Activated T-cell treated with anti-CD3 and anti-CD28 coated beads, Interleukin-2, amount 50 U/mL, for 24 hours (primary cell): Measurements from ENCODE around the gene BCOR.

Experiments used
- DNase-seq: peaks from one replicate; pipeline ENCODE4 v3.0.0-alpha.2; 2020
- H3K27ac Mint-ChIP-seq: 2 replicates; pipeline ENCODE4 v1.8.0; 2020; ENCODE audit warnings: mild to moderate bottlenecking, mixed read lengths
- H3K27me3 Mint-ChIP-seq: 2 replicates; pipeline ENCODE4 v1.8.0; 2020; ENCODE audit warnings: mixed read lengths
- H3K36me3 Mint-ChIP-seq: 2 replicates; pipeline ENCODE4 v1.8.0; 2020; ENCODE audit warnings: low read depth, mixed read lengths
- H3K4me1 Mint-ChIP-seq: 2 replicates; pipeline ENCODE4 v1.8.0; 2020; ENCODE audit warnings: low read depth, mixed read lengths
- H3K4me3 Mint-ChIP-seq: 2 replicates; pipeline ENCODE4 v1.8.0; 2020; ENCODE audit warnings: mild to moderate bottlenecking, moderate library complexity, mixed read lengths
- H3K9me3 Mint-ChIP-seq: 2 replicates; pipeline ENCODE4 v1.8.0; 2020; ENCODE audit warnings: mixed read lengths

The BCOR gene

GRCh38 chrX:40087425-40088298 is 10.1 kb downstream of the BCOR start:
- peaks cover 14% of the 10 kb centered on the region for H3K36me3 Mint-ChIP-seq
- no peak overlapping the region for H3K27ac Mint-ChIP-seq
- peaks cover 70% of the 10 kb centered on the region for H3K4me1 Mint-ChIP-seq
- H3K9me3 Mint-ChIP-seq: no peaks in the 10 kb centered on the region
- H3K27me3 Mint-ChIP-seq: peaks cover 73% of the 10 kb centered on the region
- DNase-seq: no peak
- no peak overlapping the region for H3K4me3 Mint-ChIP-seq

GRCh38 chrX:40086569-40087335 is 11.0 kb downstream of the BCOR start:
- Mint-ChIP-seq H3K4me1 (peaks cover 73% of the 10 kb centered on the region), H3K27ac (peak overlapping the region; percentile 62), H3K9me3 (no peaks in the 10 kb centered on the region), H3K36me3 (peaks cover 14% of the 10 kb centered on the region), H3K4me3 (no peak overlapping the region), H3K27me3 (peaks cover 78% of the 10 kb centered on the region)
- no peak for DNase-seq

GRCh38 chrX:40085714-40086113 is 12.0 kb downstream of the BCOR start:
- Mint-ChIP-seq H3K27ac (no peak overlapping the region), H3K36me3 (peaks cover 17% of the 10 kb centered on the region), H3K4me3 (no peak overlapping the region), H3K9me3 (no peaks in the 10 kb centered on the region), H3K27me3 (peaks cover 79% of the 10 kb centered on the region), H3K4me1 (peaks cover 73% of the 10 kb centered on the region)
- DNase-seq: no peak

- no peak overlapping the region for H3K27ac Mint-ChIP-seq
- DNase-seq: no peak
- H3K4me1 Mint-ChIP-seq: peaks cover 75% of the 10 kb centered on the region
- no peaks in the 10 kb centered on the region for H3K9me3 Mint-ChIP-seq
- H3K4me3 Mint-ChIP-seq: peak overlapping the region; percentile 34
- H3K27me3 Mint-ChIP-seq: peaks cover 84% of the 10 kb centered on the region
- peaks cover 20% of the 10 kb centered on the region for H3K36me3 Mint-ChIP-seq
These were observed 12.6 kb downstream of the BCOR start for GRCh38 chrX:40085102-40085551.

DNA sequence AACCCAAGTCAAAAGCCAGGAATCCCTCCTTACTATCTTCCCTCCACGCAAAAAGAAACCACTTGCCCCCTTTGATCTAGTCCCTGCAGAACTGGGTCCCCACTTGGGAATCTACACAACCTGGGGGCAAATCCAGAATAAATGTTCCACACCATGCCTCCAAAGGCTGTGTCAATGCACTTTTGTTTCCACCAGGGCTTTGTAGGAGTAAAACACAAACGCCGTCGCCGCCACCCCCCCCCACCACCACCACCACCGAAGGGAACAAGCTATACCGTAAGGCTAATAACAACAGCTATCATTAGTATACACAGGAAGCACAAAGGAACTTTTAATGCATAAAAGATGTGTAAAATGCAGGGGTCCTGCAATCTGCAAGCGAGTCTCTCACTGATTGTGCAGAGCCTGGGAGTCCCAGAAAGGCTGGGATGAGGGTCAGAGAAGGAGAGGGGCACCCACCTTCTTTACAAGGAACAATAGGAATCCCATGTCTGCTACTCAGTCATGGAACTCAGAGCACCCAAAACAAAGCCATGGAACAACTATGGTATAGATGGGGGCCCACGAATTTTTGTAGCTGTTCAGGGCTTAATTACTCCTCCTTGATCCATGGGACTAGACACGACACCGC is 13.2 kb downstream of the BCOR start:
- H3K36me3 Mint-ChIP-seq: peaks cover 20% of the 10 kb centered on the region

DNA sequence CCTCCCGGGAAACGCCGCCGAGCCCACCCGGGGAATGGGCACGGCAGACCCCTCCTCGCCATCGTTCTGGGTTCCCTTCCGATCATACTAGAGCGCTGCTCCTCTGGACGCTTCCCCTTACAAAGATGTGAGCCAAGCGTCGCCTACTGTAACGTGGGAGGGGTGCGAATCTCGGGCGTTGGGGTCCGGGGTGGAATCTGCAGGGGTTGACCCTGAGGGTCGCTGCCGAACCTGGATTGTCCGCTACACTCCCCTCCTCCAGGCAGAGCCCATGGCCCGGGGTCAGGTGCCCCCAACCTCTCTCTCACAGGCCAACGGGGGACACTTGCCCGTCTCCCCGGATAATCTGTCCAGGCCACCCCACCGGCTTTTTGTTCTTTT is 13.8 kb downstream of the BCOR start:
- Mint-ChIP-seq H3K4me3 (peak overlapping the region; percentile 63), H3K27ac (peak overlapping the region; percentile 69), H3K36me3 (peaks cover 20% of the 10 kb centered on the region), H3K9me3 (no peaks in the 10 kb centered on the region), H3K4me1 (peaks cover 74% of the 10 kb centered on the region), H3K27me3 (peaks cover 86% of the 10 kb centered on the region)
- DNase-seq: no peak

More for the DNA sequence above, 13.2 kb downstream of the BCOR start:
- Mint-ChIP-seq H3K9me3 (no peaks in the 10 kb centered on the region), H3K27ac (peak overlapping the region; percentile 69), H3K4me1 (peaks cover 74% of the 10 kb centered on the region), H3K4me3 (peak overlapping the region; percentile 63), H3K27me3 (peaks cover 86% of the 10 kb centered on the region)
- no peak for DNase-seq

- Mint-ChIP-seq H3K4me1 (peaks cover 75% of the 10 kb centered on the region), H3K9me3 (no peaks in the 10 kb centered on the region), H3K36me3 (peaks cover 20% of the 10 kb centered on the region), H3K27ac (peak overlapping the region; percentile 59), H3K4me3 (peak overlapping the region; percentile 63), H3K27me3 (peaks cover 84% of the 10 kb centered on the region)
- DNase-seq: no peak
These were observed 14.4 kb downstream of the BCOR start for GRCh38 chrX:40083120-40083978.

DNA sequence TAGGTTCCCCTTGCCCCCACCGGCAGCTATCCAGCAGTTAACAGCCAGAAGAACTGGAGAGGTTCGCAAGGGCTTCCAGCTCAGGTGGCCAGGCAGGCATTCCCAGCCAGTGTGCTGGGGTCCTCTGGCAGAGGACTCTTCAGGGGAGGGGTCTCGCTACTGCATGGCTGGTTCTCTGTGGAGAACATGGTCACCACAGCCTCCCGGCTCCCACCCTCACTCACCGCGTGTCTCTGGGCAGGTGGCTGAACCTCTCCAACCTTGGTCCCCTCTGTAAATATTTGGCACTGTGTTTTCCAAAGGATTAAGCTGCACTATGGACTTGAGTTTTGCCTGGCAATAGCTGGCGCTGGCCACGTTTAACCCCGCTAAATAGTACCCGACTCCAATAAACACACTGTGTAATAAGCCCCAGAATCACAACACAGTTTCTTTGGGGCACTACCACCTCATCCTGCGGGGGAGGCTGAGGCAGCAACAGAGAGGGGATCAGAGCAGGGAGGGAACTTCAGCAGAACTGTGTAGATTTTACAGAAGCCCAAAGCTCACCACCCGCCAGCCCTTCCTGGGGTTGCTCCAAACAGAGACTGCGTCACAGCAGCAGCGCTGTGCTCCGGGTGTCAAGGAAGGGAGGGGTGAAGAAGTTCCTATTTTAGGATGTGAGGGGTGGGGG is 15.2 kb downstream of the BCOR start:
- Mint-ChIP-seq H3K27ac (peak overlapping the region; percentile 52), H3K4me3 (peak overlapping the region; percentile 49), H3K36me3 (peaks cover 28% of the 10 kb centered on the region), H3K4me1 (peaks cover 77% of the 10 kb centered on the region), H3K9me3 (no peaks in the 10 kb centered on the region), H3K27me3 (peaks cover 84% of the 10 kb centered on the region)
- no peak for DNase-seq

GRCh38 chrX:40081679-40082068 is 16.1 kb downstream of the BCOR start:
- Mint-ChIP-seq H3K36me3 (peaks cover 36% of the 10 kb centered on the region), H3K9me3 (no peaks in the 10 kb centered on the region), H3K4me1 (peaks cover 77% of the 10 kb centered on the region), H3K27me3 (peaks cover 76% of the 10 kb centered on the region), H3K27ac (no peak overlapping the region), H3K4me3 (no peak overlapping the region)
- DNase-seq: no peak

GRCh38 chrX:40080894-40081678 is 16.7 kb downstream of the BCOR start:
- Mint-ChIP-seq H3K36me3 (peaks cover 37% of the 10 kb centered on the region), H3K4me3 (no peak overlapping the region), H3K27ac (no peak overlapping the region), H3K4me1 (peaks cover 76% of the 10 kb centered on the region), H3K9me3 (no peaks in the 10 kb centered on the region), H3K27me3 (peaks cover 75% of the 10 kb centered on the region)
- DNase-seq: no peak

DNA sequence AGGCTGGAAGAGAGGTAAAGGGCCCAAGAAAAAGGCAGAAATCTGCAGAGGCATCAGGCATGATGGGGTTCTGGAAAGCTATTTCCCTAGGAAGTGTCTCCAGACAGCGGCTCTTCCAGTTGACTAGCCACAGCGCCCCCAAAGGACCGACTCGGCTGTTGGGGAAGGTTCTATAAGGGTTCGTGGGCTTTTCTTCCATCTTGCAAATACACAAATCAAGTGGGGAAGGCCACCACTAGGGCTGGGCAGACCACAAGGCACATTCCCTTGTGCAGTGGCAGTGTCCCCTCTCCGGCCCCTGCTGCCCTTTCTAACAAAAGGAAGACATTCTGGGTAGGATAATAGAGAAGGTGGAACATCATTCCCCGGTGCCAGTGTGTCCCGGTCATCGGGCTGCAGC is 18.2 kb downstream of the BCOR start:
- DNase-seq: no peak
- H3K4me3 Mint-ChIP-seq: no peak overlapping the region
- no peaks in the 10 kb centered on the region for H3K9me3 Mint-ChIP-seq
- peaks cover 63% of the 10 kb centered on the region for H3K4me1 Mint-ChIP-seq
- peaks cover 47% of the 10 kb centered on the region for H3K36me3 Mint-ChIP-seq
- no peak overlapping the region for H3K27ac Mint-ChIP-seq
- H3K27me3 Mint-ChIP-seq: peaks cover 61% of the 10 kb centered on the region

DNA sequence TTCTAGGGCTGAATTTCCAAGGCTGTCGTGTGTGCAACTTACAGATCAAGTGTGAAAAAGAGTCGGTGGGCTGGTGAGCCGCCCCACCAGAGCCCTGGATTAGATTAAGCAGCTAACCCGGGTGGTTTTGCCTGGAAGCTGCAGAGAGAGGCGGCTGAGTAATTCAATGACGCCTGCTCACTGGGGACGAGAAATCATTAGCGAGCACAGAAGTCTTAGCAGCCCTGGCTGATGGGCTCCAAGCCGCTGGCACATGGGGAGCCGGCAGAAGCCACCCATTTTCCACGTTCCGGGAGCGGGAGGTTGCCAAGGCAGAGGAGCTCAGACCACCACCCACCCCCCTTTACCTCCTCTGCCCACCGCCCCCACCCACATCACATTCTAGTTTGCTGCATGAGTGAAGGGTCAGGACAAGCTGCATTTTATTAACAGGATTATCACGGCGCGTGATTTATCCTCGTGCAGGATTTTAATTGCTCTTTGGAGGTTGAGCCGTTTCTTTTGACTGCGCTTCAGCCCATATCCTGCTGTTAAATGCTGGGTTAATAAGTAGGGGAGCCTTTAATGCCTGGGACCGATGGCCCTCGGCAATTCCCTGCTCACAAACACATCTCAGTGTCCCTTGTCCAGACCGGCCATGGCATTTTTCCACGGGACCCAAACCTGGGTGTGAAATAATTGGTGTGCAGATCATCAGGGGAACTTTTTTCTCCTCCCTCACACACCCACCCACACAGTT is 19.1 kb downstream of the BCOR start:
- Mint-ChIP-seq H3K27ac (peak overlapping the region; percentile 4), H3K27me3 (peaks cover 56% of the 10 kb centered on the region), H3K4me3 (no peak overlapping the region), H3K4me1 (peaks cover 54% of the 10 kb centered on the region), H3K9me3 (no peaks in the 10 kb centered on the region), H3K36me3 (peaks cover 55% of the 10 kb centered on the region)
- no peak for DNase-seq
